PFSK-1 (cell line): ENCODE results near the gene CACNA2D2.

ENCODE experiments used
- FOXP2 ChIP-seq: optimal IDR thresholded peaks from 2 replicates; pipeline ENCODE3; 2011; ENCODE audit warnings: borderline replicate concordance, control low read depth, inconsistent platforms; ENCODE audit not compliant: insufficient read depth; ENCODE audit errors: extremely low read length, extremely low read depth
- POLR2AphosphoS5 ChIP-seq: IDR thresholded peaks from 2 replicates; pipeline ENCODE4 v1.6.1; 2012; ENCODE audit warnings: low read depth, mild to moderate bottlenecking, control low read depth, low read length, moderate library complexity
- REST ChIP-seq, 2 experiments: IDR thresholded peaks; 2 replicates each; pipeline versions ENCODE4 v1.6.1 to v1.8.0; 2011 to 2012; ENCODE audit warnings: low read depth in 2 of 2, low read length in 2 of 2, control low read depth in 1 of 2, inconsistent platforms in 1 of 2, mild to moderate bottlenecking in 1 of 2, moderate library complexity in 1 of 2; ENCODE audit not compliant: insufficient read depth in 1 of 2
- SIN3A ChIP-seq: IDR thresholded peaks from 2 replicates; pipeline ENCODE4 v1.6.1; 2012; ENCODE audit warnings: mild to moderate bottlenecking, low read length, moderate library complexity, borderline replicate concordance; ENCODE audit not compliant: insufficient read depth
- TAF1 ChIP-seq: IDR thresholded peaks from 2 replicates; pipeline ENCODE4 v1.6.1; 2012; ENCODE audit warnings: low read length, control low read depth, borderline replicate concordance; ENCODE audit not compliant: insufficient read depth

The CACNA2D2 gene

GRCh38 chr3:50448752-50449539, 54.5 kb downstream of the CACNA2D2 start:
- TF ChIP-seq POLR2AphosphoS5 (no peak), REST (IDR thresholded peaks at IDR 0.05; ENCODE audit: insufficient read depth in 1 of 2, low read depth in 2 of 2, low read length in 2 of 2) (no peak)

DNA sequence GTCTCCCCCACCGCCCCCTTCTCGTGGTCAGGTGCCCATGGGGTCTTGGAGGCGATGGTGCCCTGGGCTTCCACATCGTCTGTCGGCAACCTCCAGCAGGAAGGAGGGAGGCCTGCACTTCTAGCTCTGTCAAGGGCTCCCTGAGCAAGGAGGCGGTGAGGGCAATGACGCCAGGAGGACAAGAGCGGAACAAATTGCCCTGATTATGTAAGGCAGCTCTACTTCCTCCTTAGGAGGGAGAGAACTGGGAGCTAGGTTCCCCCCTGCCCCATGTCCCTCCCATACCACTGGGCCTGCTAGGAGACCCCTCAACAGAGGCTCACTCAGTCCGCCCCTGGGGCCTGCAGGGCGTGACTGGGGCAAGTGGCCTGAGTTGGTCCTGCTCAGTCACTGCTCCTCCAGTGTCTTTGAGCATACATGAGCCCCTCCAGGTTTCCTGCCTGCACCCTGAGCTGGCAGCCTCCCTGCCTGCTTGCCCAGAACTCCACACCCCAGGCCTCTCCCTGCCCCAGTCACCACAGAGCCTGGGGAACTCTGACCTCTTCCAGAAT, 56.1 kb downstream of the CACNA2D2 start:
- TF ChIP-seq TAF1 (no peak), SIN3A (no peak), POLR2AphosphoS5 (no peak), FOXP2 (no peak), REST (IDR thresholded peaks at IDR 0.05; ENCODE audit: insufficient read depth in 1 of 2, low read depth in 2 of 2, low read length in 2 of 2) (no peak)

DNA sequence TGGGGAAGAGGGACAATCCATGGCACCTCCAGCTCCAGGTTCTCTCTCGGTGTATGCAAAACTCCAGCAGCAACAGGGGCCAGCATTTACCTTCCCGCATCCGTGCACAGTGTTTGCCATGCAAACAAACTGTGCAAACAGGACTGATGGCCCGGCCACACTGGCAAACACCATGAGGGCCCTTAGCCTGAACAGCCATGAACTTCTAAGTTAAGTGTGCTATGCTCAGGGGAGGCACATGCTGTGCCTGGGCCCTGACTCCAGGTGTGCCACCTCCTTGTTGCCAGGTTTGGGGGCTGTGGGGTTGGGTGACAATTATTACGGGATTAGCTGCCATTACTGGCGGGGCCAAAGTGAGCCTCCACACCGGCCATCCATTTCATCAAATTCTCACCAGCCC, 57.5 kb downstream of the CACNA2D2 start:
- no peak for TF ChIP-seq POLR2AphosphoS5
- no peak for TF ChIP-seq REST (IDR thresholded peaks at IDR 0.05; ENCODE audit: insufficient read depth in 1 of 2, low read depth in 2 of 2, low read length in 2 of 2)
- TF ChIP-seq TAF1: no peak
- TF ChIP-seq SIN3A: no peak
- no peak for TF ChIP-seq FOXP2

- TF ChIP-seq FOXP2 (no peak), REST (IDR thresholded peaks at IDR 0.05; ENCODE audit: insufficient read depth in 1 of 2, low read depth in 2 of 2, low read length in 2 of 2) (no peak), TAF1 (no peak), POLR2AphosphoS5 (no peak), SIN3A (no peak)
These were observed 58.7 kb downstream of the CACNA2D2 start for GRCh38 chr3:50444782-50445181.
